GM23248 (cell line): ENCODE measurements around the gene KDM5A.

ENCODE experiments used
- EZH2 ChIP-seq: fragments of 200-600 bp; sonication (generic); IDR thresholded peaks from 2 replicates; pipeline ENCODE4 v1.6.1; 2018; ENCODE audit warnings: antibody characterized with exemption, mild to moderate bottlenecking; ENCODE audit not compliant: insufficient read depth, poor library complexity, severe bottlenecking
- EZH2phosphoT487 ChIP-seq: fragments of 200-600 bp; sonication (generic); IDR thresholded peaks from 2 replicates; pipeline ENCODE4 v1.6.1; 2018; ENCODE audit warnings: antibody characterized with exemption, moderate library complexity, mild to moderate bottlenecking, low read depth; ENCODE audit not compliant: insufficient read depth

- no peak for TF ChIP-seq EZH2
- no peak for TF ChIP-seq EZH2phosphoT487
Measured at GRCh38 chr12:275812-276211, 113.3 kb downstream of the KDM5A start.
